A673 (cell line): ENCODE results near the gene ZDHHC11B. TPM values are rescaled to one million over a fixed set of nuclear protein-coding genes. Genes with fewer than 3 reads are reported as not detected.
"Not testable (repeated sequence)": the region's sequence is repeated elsewhere in the genome, so short reads cannot be mapped to it uniquely, and the experiment has no call there.

Experiments used
- BruUV-seq: library from RNA; stranded (reverse); fragments of 400-500 nt; replicated peaks from 2 replicates; lab custom pipeline; 2021; lab: Mats Ljungman, UMichigan
- CTCF ChIA-PET: fragments of 300-600 bp; sonication (Branson Sonifier 250); formaldehyde crosslinking; loops from one replicate; lab custom pipeline; 2022; ENCODE audit warnings: antibody characterized with exemption; lab: Charles Lee
- POLR2A ChIA-PET: fragments of 300-600 bp; sonication (Branson Sonifier 250); formaldehyde crosslinking; loops from one replicate; lab custom pipeline; 2022; ENCODE audit warnings: antibody characterized with exemption; ENCODE audit not compliant: low non-redundant PET; lab: Charles Lee
- DNase-seq: peaks from one replicate; pipeline ENCODE4 v3.0.0-alpha.2; 2015; ENCODE audit warnings: low spot score
- H3K27ac ChIP-seq: fragments of 200-600 bp; sonication (generic); 2 replicates; pipeline ENCODE4 v1.5.1; 2016; ENCODE audit warnings: mixed run types, low read depth, mild to moderate bottlenecking, mixed read lengths, antibody characterized with exemption, low read length; ENCODE audit not compliant: poor library complexity, severe bottlenecking
- H3K27me3 ChIP-seq: fragments of 200-600 bp; sonication (generic); replicated peaks from 2 replicates; pipeline ENCODE4 v1.6.1; 2017; ENCODE audit warnings: mixed run types, low read depth, mild to moderate bottlenecking, mixed read lengths, antibody characterized with exemption, low read length; ENCODE audit not compliant: insufficient read depth, poor library complexity
- H3K36me3 ChIP-seq: fragments of 200-600 bp; sonication (generic); 2 replicates; pipeline ENCODE4 v1.6.1; 2016; ENCODE audit warnings: mixed run types, mild to moderate bottlenecking, mixed read lengths, antibody characterized with exemption, low read length; ENCODE audit not compliant: insufficient read depth, poor library complexity, severe bottlenecking
- H3K4me1 ChIP-seq: fragments of 200-600 bp; sonication (generic); 2 replicates; pipeline ENCODE4 v1.6.1; 2017; ENCODE audit warnings: mixed run types, mild to moderate bottlenecking, mixed read lengths, antibody characterized with exemption, low read length; ENCODE audit not compliant: insufficient read depth, poor library complexity, severe bottlenecking
- H3K4me3 ChIP-seq: fragments of 200-600 bp; sonication (generic); 2 replicates; pipeline ENCODE4 v1.5.1; 2016; ENCODE audit warnings: low read depth, mixed run types, mild to moderate bottlenecking, mixed read lengths, low read length; ENCODE audit not compliant: poor library complexity, severe bottlenecking
- H3K9me3 ChIP-seq: fragments of 200-600 bp; sonication (generic); 2 replicates; pipeline ENCODE4 v1.6.1; 2016; ENCODE audit warnings: mixed run types, low read depth, mild to moderate bottlenecking, mixed read lengths, antibody characterized with exemption, low read length; ENCODE audit not compliant: poor library complexity, severe bottlenecking
- EZH2 ChIP-seq: fragments of 200-600 bp; sonication (generic); IDR thresholded peaks from 2 replicates; pipeline ENCODE4 v1.6.1; 2017; ENCODE audit warnings: borderline replicate concordance, low read depth, mild to moderate bottlenecking, mixed read lengths, antibody characterized with exemption, low read length; ENCODE audit not compliant: poor library complexity, severe bottlenecking
- intact Hi-C: fragments of 100-400 bp; cut with micrococcal nuclease; formaldehyde crosslinking; loops from one replicate; pipeline ENCODE4 v1.10.0; 2022; ENCODE audit not compliant: unreplicated experiment
- total RNA-seq: library from RNA; stranded (reverse); gene quantifications from 2 replicates; pipeline ENCODE4 v1.2.3, GENCODE V29; 2021
- TF ChIP-seq, protein P1 (sequence below): fragments of 300-800, 200-600 bp; sonication (generic); conservative IDR thresholded peaks from 2 replicates; pipeline ENCODE4 v1.5.1; 2017; ENCODE audit warnings: low read depth, mild to moderate bottlenecking, antibody characterized with exemption, low read length, moderate library complexity, mixed read lengths

Gene ZDHHC11B
- total RNA-seq, 1 experiment from 2014 or later, result 1.3 TPM

GRCh38 chr5:815449-815848 lies 30.9 kb upstream of the ZDHHC11B start:
- H3K27ac ChIP-seq, result no peak overlapping the region
- BruUV-seq, result no TSS peak
- intact Hi-C loops, result no loop called here
- no peaks in the 10 kb centered on the region for H3K4me1 ChIP-seq
- TF ChIP-seq, protein P1, sequence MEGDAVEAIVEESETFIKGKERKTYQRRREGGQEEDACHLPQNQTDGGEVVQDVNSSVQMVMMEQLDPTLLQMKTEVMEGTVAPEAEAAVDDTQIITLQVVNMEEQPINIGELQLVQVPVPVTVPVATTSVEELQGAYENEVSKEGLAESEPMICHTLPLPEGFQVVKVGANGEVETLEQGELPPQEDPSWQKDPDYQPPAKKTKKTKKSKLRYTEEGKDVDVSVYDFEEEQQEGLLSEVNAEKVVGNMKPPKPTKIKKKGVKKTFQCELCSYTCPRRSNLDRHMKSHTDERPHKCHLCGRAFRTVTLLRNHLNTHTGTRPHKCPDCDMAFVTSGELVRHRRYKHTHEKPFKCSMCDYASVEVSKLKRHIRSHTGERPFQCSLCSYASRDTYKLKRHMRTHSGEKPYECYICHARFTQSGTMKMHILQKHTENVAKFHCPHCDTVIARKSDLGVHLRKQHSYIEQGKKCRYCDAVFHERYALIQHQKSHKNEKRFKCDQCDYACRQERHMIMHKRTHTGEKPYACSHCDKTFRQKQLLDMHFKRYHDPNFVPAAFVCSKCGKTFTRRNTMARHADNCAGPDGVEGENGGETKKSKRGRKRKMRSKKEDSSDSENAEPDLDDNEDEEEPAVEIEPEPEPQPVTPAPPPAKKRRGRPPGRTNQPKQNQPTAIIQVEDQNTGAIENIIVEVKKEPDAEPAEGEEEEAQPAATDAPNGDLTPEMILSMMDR, result no peak
- TF ChIP-seq EZH2, result no peak
- ChIA-PET POLR2A (no interaction called here), CTCF (no interaction called here)
- no peaks in the 10 kb centered on the region for H3K36me3 ChIP-seq
- no peaks in the 10 kb centered on the region for H3K27me3 ChIP-seq
- H3K9me3 ChIP-seq, result no peaks in the 10 kb centered on the region
- no peak for DNase-seq
- H3K4me3 ChIP-seq, result no peak overlapping the region

GRCh38 chr5:813575-813974 lies 29.0 kb upstream of the ZDHHC11B start:
- H3K9me3 ChIP-seq, CTCF ChIA-PET, DNase-seq, H3K27ac ChIP-seq, POLR2A ChIA-PET, intact Hi-C loops, H3K4me1 ChIP-seq, H3K36me3 ChIP-seq, BruUV-seq, H3K4me3 ChIP-seq, H3K27me3 ChIP-seq: not testable (repeated sequence)

DNA sequence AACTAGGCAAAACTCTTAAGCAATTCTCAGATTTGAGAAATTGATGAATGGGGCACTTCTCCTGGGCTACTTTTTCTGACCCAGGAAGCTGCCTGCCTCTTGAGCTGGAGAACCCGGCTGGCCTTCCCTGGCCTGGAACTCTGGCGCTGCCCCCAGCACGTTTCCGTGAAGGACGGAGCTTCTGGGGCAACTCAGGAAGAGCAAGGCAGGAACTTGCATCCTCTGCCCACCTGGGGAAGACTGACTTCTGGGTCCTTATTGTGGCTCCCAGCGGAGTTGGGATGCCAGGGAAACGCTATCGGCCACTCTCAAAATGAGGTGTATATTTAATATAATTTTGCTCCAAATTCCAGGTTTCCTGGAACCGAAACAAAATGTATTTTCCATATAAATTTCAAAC lies 26.9 kb upstream of the ZDHHC11B start:
- CTCF ChIA-PET, intact Hi-C loops: not testable (repeated sequence)

GRCh38 chr5:807719-808514 lies 23.4 kb upstream of the ZDHHC11B start:
- POLR2A ChIA-PET, intact Hi-C loops, H3K9me3 ChIP-seq, DNase-seq, H3K4me3 ChIP-seq, H3K27ac ChIP-seq, H3K36me3 ChIP-seq, BruUV-seq, H3K27me3 ChIP-seq, H3K4me1 ChIP-seq, CTCF ChIA-PET: not testable (repeated sequence)

More for the DNA sequence above, 26.9 kb upstream of the ZDHHC11B start:
- BruUV-seq, H3K4me3 ChIP-seq, H3K27me3 ChIP-seq, H3K9me3 ChIP-seq, H3K27ac ChIP-seq, H3K4me1 ChIP-seq, POLR2A ChIA-PET, H3K36me3 ChIP-seq, DNase-seq: not testable (repeated sequence)
